GM19351 (cell line): Measurements from ENCODE around the gene KLHL21.
"Not testable (repeated sequence)": the region's sequence is repeated elsewhere in the genome, so short reads cannot be mapped to it uniquely, and the experiment has no call there.

Source experiments
- ATAC-seq: cut with Tn5 transposase; IDR thresholded peaks from one replicate; pipeline ENCODE4 v1.9.1; 2021; ENCODE audit warnings: mild to moderate bottlenecking, moderate library complexity; ENCODE audit not compliant: unreplicated experiment

Gene KLHL21, protein sequence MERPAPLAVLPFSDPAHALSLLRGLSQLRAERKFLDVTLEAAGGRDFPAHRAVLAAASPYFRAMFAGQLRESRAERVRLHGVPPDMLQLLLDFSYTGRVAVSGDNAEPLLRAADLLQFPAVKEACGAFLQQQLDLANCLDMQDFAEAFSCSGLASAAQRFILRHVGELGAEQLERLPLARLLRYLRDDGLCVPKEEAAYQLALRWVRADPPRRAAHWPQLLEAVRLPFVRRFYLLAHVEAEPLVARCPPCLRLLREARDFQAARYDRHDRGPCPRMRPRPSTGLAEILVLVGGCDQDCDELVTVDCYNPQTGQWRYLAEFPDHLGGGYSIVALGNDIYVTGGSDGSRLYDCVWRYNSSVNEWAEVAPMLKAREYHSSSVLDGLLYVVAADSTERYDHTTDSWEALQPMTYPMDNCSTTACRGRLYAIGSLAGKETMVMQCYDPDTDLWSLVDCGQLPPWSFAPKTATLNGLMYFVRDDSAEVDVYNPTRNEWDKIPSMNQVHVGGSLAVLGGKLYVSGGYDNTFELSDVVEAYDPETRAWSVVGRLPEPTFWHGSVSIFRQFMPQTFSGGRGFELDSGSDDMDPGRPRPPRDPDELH

DNA sequence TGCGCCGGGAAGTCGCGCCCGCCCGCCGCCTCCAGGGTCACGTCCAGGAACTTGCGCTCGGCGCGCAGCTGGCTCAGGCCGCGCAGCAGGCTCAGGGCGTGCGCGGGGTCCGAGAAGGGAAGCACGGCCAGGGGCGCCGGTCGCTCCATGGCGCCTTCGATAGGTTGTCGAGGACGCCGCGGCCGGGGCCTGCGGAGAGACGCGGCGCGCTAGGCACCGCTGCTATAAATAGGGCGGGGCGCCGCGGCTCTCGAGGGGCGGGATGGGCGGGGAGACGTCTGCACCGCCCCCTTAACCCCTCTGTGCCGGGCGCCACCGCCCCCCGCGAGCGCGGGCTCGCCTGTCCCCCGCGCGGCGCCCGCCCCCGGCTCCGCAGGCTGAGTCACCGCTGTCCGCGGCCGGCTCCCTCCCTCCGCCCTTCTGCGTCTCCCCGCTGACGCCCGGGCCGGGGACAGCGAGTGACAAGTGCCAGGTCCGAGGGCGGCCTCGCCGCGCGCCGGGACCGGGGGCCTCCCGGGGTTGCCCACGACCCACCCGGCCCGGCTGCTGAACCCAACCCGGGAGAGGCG is at the start of gene KLHL21:
KLHL21 (minus strand) TSS at position 201 of the 569 bp plus-strand sequence; CDS start at position 149, 52 bp downstream.
- peak; percentile 47 for ATAC-seq

GRCh38 chr1:6651909-6652308 is 49.2 kb upstream of the KLHL21 start:
- ATAC-seq = no peak

DNA sequence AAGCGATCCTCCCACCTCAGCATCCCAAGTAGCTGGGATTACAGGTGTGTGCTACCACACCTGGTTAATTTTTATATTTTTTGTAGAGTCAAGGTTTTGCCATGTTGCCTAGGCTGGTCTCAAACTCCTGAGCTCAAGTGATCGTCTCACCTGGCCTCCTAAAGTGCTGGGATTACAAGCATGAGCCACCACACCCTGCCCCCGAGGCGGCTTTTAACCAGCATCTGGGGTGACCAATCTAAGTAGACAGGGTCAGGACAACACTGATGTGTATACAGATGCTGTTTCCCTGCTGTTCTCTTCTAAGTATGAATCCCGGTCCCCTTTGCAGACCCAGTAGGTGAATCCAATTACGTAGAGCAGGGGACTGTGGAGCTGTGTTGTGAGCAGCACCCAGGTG is 45.9 kb upstream of the KLHL21 start:
- no peak for ATAC-seq

DNA sequence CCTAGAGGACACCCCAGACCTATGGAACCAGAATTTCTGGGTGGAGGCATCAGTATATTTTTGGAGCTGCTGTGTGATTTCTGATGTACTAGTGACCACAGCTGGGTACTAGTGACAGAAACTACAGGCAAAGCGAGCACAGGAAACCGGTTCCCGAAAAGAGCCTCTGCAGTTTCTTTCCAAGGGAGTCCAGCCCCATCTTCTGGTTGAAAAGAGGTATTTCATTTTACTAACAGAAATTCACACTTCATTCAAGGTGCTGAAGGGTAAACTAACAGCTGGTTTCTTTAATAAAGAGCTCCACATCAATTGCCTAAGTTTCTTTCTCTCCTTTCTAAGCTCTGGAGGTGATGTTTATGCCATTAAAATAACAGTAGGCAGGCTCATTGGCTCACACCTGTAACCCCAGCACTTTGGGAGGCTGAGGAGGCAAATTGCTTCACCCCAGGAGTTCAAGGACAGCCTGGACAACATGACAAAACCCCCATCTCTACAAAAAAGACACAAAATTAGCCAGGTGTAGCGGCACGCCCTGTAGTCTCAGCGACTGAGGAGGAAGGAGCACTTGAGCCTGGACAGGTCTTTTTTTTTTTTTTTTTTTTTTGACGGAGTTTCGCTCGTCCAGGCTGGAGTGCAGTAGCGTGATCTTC is 44.0 kb upstream of the KLHL21 start:
- no peak for ATAC-seq

DNA sequence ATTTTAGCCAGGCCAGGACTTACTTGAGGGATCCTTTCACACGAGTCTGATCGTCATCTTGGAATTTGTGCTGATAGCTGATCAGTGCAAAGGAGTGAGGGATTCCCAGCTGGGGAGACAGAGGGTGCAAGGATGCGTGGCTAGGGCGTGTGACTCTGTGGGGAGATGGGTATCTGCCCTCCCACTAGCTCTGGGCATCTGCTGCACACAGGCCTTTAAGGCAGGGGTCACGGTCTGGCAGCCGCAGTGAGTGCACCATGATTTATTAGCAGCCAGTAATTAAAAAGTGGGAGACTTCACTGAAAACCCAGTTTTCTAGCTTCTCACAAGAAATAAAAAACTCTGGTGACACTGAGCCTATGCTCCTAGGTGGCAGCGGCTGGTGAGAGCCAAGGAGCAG is 42.3 kb upstream of the KLHL21 start:
- ATAC-seq = no peak

GRCh38 chr1:6640867-6641266 is 38.2 kb upstream of the KLHL21 start:
- not testable (repeated sequence) for ATAC-seq

DNA sequence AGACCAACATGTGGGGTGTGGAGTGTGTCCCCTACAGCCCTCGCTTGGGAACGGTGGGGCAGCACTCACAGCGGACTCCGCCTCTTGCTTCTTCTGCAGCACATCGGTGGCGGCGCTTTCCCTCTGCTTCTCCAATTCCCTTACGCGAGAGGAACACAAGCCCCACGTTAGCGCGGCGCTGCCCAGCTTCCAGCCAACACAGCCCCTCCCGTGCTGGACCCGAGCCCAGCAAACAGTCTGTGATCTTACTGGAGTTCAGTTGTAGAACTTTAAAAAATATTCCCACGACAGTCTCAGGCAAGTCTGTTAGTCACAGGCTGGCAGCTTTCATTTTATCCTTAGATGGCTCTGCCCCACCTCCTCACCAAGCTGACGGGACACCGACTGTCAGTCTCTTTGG is 35.6 kb upstream of the KLHL21 start:
- no peak for ATAC-seq

DNA sequence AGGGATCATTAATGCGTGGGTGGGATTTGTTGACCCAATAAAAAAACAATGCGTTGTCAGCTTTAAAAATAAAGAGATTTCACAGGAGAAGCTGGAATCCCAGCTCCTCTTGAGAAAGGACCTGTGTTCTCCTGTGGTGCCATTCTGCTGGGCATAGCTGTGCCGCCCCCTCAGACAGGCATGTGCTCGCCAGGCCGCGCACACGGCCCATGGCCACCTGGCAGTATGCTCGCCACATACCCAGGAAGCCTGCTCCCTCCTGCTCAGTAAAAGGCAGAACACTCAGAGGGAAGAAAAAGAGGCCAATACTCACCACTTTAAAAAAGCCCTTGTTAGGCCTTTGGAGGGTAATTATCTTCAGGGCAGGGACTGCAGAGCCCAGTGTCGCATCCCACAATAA is 35.1 kb upstream of the KLHL21 start:
- no peak for ATAC-seq

DNA sequence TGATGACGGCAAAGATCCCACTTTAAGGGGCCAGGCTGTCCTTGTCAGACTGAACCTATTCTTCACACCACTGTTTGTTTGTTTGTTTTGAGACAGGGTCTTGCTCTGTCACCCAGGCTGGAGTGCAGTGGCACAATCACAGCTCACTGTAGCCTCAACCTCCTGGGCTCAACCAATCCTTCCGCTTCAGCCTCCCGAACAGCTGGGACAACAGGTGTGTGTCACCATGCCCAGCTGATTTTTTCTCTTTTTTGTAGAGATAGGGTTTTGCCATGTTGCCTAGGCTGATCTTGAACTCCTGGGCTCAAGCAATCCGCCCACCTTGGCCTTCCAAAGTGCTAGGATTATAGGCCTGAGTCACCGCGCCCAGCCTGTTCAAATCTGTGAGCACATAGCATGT is 34.1 kb upstream of the KLHL21 start:
- not testable (repeated sequence) for ATAC-seq

DNA sequence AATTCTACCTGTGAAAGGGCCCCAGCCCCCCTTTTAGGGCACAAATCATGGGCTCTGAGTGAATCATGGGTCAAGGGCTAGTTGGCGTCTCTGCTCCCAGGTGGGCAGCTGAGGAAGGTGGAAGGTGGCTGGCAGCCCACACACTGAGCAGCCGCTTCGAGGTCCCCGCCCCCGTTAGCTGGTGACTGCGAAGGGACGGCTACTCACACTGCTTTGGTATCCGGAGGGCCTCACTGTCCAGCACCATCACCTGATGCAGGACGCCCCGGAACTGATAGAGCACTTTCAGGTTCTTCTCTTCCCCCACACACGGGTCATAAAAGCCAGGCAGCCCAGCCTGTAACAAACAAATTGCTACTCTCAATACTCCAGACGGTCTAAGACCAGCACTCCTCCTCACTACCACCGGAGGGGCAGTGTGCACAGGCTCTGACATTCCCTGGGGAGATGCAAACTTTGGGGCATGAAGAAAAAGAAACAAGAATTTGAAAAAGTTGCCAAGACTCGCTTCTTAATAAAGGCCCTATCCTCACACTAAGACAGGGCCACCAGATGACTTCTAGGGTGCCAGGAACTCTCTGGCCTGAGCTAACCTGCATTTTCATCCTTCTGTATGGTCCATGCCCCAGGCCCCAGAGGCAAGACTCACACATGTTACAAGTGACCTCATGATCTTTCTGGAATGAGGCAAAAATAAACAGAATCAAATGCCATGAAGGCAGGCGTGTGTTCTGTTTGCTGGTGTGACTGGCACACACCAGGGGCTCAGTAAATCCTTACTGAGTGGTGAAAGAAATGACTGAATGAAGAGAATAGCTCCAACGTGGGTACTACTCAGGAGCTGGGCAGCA is 33.5 kb upstream of the KLHL21 start:
- ATAC-seq = no peak

GRCh38 chr1:6635161-6635909 is 32.7 kb upstream of the KLHL21 start:
- no peak for ATAC-seq

GRCh38 chr1:6634371-6635052 is 31.8 kb upstream of the KLHL21 start:
- ATAC-seq = no peak

- no peak for ATAC-seq
Measured at GRCh38 chr1:6632588-6633514, 30.2 kb upstream of the KLHL21 start.

- no peak for ATAC-seq
Measured at GRCh38 chr1:6631058-6631457, 28.4 kb upstream of the KLHL21 start.

GRCh38 chr1:6630027-6630426 is 27.4 kb upstream of the KLHL21 start:
- ATAC-seq = no peak

DNA sequence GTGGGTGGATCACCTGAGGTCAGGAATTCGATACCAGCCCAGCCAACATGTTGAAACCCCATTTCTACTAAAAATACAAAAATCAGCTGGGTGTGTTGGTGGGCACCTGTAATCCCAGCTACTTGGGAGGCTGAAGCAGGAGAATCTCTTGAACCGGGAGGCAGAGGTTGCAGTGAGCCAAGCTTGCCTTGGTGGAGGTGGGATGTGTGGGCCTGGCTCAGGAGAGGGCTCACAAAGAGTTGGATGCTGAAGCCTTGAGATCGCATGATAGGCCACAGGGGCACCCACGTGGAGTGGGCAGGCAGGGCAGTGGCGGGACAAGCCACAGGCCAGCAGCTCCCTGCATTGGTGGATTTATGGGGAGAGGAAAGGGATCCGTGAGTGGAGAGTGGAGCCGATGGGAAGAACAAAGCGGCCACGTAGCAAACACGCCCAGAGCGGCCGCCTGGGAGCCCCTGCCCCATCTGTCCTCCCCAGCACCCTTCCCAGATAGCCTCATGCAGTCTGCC is 26.4 kb upstream of the KLHL21 start:
- no peak for ATAC-seq

GRCh38 chr1:6627841-6628545 is 25.3 kb upstream of the KLHL21 start:
- no peak for ATAC-seq

DNA sequence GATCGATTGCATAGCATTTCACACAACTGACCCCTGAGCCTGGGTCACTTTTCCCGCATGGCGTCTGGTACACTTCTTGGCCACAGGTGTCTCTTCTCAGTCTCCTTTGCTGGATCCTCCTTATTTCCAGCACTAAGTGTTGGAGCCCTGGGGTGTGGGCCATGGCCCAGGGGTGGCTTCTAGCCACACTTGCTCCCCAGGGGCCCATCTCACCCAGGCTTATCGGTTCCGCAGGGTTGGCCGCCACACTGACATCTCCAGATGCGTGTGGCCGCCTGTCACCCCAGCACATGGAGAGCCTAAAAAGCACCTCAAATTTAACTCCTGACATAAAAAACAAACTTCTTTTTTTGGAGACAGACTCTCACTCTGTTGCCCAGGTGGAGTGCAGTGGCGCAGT is 24.4 kb upstream of the KLHL21 start:
- no peak for ATAC-seq
